ENCODE results near the gene NEBL.

NEBL gene

DNA sequence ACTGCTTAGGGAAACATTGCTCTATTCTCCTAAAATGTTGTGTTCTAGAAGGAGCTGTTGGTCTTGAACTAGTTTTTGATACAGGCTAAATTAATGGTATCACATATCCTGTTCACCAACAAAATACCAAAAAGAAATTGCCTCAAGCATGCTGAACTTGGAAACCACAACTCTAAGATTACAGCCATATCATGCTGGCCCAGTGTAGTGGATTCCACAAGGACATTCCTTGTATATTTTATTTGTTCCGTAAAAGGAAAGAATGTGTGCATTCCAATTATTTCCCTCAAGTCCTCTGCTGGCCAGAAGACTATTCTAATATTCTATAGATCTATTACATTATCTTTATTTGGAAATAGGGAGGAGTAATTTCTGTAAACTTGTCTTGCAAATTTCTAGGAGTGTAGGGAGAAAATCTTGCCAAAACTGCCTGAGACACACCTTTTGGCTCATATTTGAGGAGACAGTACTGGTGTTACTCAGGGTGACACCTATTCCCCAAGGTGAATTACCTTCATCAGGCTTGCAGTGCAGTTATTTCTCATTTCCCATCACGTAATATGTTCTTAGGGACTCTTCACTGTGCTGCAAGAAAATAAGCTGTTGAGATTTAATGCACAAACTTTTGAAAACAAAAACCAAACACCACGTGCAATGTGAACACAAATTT is 1.9 kb upstream of the NEBL start:
- no peak for DNase-seq

DNA sequence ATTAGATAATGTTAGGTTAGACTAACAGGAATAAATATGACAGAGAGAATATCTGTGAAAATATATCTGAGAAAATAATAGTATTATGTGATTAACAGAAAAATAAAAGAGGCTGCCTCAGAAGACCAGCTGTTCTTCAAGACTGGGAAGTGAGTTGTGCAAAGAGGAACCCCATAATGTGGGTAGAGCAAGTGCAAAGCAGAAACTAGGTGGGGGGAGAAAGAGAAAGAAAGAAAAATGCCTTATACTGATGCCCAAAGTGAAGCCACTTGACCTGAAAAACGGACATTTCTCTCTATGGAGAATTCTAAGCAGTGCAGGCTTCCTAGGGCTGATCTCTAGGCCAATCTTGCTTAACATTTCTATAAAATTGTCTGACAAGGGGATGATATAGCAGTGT is 3.8 kb downstream of the NEBL start:
- no peak for DNase-seq

DNA sequence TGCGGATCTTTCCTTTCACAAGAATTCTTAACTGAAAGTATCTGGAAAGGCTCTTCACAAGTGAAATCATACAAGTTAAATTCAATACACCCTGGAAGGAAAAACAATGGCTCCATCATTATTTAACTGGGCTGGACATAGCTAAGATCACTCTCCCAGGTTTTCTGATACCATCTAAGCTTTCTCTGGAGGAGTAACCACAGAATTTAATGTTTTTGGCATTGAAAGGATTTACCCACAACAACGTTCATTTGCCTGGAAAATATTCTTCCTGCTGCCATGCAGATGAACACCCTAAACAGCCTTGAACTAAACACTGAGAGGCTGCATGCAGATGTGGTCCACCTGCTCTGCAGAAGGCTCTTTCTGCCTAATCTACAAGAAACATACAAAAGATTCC is 4.3 kb downstream of the NEBL start:
- DNase-seq = no peak

DNA sequence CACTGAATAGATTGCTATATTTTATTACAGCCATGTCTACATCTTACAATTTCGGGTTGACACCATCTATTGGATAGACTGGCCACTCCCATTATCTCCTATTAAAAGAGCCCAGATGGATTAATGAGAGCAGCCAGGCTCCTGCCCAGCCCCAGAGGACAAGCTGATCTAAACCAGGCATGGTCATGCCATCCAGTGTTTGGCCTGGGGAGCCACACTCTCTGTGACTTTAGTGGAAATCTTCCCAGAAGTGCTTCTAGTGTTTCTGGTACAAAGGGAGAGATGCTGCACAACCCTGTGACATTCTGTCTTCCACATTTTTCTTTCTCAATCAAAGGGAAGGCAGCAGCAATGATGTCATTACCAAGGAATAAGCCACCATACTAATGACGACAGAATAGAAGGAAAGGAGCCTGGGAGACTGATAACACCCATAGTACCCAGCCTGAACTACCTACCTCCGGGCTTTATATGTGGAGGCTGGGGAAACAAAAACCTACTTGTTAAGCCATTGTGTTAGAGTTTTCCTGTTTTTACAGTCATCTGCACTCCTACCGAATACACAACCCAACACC is 5.0 kb downstream of the NEBL start:
- DNase-seq = no peak

DNA sequence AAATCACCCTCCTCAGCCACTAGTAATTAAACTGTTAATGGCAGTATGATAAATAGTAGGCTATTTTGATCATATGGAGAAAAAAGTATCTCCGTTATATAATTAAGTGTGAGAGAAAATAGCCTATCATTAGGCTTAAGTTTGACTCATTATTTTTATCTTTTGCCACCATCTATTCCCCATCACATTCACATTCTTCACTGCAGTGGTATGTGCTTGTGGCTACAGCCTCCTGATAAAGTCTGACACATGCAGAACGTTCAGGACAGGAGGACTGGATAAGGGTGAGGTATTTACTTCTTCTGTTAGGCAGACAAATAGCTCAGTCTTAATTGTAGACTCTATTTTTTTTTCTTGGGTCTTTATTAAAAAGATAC is 5.8 kb downstream of the NEBL start:
- no peak for DNase-seq

DNA sequence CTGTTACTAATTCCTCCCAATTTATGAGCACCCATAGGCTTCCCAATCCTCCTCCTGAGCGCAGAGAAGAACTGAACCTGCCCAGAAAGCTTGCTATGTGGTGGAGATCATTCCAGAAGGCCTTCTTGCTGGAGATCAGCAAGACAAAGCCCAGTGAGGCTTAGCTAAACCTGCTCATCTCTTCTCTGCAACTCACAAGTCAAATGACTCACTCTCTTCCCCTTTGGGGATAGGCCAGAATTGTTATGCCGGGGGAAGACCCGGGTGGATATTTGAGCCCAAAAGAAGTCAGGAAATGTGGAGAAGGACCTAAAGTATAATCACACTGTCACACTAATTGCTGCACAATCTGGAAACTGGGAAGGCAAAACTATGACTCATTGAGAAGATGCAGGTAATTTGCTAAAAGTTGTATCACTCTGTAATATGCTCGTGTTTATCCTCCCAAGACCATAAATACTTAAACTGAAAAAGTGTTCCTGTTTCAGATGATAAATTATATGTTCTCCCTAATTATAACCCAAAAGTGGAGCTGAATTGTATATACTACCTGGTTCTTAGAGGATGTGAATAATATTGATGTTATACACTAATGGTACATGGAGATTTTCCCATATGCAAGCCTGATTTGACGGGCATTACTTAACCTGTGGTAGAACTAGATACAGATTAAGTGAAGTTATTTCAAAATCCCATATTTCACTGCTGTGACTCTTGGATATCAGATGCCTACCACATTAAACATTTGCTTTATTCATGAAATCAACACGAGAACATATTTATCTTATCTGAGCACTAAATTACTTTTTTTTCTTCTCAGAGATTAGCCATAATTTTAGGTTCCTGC is 6.4 kb downstream of the NEBL start:
- DNase-seq = no peak

DNA sequence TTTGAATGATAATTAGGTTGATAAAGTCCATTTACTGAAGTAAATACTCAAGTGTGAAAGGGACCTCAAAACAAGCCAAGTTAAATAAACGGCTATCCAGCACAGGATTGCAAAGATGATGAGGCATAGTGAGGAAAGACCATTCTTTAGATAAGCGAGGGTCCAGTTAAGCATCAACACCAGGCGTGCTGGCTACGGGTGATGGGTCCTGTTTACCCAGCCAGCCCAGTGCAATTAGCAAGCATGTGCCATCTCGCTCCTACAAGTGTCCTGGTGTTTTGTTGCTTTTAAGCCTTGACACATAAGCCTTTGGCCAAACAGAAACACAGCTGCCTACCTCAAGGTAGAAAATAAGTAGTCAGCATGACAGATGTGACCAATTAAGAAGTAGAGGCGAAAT is 7.1 kb downstream of the NEBL start:
- no peak for DNase-seq

DNA sequence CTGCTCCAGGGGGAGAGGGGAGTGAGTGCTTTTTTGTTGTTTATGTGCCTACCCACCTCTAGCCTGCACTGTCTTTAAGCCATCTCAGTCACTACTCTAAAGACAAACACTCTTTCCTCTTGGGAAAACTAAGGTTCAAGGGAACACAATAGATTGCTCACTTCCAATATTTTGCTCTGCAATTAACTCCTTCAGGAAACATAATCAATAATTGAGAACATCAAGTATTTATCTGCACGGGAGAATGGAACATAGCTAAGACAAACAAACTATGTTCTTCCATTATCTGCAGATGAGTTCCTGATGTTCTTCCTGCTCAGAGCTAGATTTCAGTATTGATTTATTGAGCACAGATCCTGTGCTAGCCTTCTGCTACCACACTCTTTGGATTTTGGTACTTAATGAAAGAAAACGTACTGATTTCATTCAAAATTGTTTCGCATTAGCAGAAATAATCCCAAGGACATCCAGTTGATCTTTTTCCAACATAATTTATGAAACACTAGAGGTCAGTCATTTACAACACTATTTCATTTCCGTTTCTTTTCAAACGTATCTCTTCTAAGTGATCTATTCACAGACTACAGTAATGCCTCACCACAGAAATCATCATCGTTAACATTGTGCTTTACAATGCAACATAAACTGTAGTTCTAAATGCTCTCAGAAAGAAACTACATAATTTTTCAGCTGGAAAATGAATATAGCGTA is 8.3 kb downstream of the NEBL start:
- DNase-seq = no peak

DNA sequence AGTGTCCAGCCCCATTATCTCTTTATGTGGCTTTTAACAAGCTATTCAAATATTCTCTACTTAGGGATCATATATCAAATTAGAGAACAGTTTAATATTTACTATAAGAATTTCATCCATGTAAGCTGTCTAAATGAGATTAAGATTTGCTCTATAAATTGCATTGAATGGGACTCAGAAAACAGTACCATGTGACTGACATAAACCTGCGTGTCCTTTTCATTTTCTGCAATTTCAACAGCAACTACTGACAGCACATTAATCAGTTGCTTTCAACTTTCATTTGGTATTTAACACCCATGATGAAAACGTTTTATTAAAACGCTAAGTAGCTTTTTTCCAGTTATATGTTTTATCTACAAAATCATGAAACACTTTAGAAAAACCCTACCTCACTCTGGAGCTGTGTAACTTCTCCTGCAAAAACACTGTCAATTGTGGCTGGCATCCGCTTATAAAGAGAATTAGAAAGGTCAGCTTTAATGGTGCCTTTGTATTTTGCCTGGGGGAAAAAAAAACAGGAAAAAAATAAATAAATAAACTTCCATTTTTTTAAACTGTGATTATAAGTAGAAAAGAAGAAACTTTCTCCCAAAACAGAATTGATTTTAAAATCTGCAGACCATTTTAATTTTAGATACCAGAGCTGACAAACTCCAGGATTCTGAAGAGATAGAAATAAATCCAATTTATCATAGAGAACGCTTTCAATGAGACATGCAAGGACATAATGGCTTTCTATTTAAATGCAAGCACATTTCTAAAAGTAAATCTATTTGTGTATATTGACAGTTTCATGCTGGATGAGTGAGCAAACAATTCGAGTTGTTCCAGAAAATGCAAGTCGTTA is 9.2 kb downstream of the NEBL start:
- DNase-seq = no peak

DNA sequence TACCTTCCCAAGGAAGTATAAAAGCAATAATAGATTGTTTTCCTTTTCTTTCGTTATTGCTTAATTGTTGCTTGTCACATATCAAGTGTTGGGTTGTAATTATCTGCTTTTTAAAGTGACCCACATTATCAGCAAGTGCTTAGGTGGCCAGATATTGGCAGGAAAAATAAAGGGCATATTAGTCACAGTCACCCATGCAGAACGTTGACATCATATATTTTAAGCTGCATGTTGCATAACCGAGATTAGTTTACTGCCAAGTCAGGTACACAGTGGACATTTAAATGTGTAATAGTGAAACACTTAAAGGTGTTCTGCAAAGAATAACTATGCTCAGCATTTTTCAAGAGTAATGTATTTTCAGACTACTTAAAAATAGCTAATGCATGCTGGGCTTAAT is 11.4 kb downstream of the NEBL start:
- no peak for DNase-seq

DNA sequence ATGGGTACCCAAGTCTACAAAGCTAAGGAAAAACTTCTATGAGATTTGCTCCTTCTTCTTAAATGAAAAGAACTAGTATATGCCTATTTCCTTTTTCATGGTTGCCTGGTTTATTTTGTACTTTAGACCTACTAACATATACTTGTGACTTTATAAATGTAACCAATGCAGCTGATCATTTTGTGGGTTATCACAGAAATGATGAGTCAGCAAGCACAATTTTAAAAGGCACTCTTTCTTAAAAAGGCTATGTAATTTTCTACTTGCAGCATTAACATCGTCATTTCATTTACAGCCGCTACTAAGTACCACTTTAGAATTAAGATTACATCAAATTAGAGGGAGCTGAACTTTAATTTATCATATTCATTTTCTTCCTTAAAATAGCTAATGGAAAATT is 13.6 kb downstream of the NEBL start:
- no peak for DNase-seq

DNA sequence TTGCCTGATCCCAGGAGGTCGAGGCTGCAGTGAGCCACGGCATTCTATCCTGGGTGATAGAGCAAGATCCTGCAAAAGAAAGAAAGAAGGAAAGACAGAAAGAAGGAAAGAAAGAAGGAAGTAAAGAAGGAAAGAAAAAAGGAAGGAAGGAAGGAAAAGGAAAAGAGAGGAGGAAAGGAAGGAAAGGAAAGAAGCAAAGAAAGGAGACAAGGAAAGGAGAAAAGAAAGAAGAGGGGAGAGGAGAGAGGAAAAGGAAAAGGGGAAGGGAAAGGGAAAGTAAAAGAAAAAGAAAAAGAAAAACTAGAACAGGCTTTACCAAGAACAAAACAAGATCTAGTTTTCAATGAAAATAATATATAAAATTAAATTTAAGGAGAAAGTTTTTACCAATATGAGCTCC is 15.0 kb downstream of the NEBL start:
- no peak for DNase-seq

DNA sequence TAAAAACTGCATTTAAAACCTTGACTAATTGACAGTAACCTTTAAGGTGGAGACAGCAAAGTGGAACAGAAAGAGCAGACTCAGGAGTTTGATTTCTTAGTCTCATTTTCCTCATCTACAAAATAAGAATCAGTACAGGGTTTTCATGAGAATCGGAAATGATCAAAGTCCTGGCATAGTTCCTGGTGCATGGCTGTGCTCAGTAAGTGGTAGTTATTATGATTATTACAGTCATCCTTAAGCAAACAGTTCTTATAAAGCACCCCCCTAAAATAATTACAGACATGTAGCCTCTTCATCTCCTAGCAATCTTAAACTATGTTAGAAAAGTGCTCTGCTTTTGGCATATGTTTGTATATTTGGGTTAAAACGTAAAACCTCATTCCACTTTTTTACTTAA is 18.0 kb downstream of the NEBL start:
- DNase-seq = no peak

DNA sequence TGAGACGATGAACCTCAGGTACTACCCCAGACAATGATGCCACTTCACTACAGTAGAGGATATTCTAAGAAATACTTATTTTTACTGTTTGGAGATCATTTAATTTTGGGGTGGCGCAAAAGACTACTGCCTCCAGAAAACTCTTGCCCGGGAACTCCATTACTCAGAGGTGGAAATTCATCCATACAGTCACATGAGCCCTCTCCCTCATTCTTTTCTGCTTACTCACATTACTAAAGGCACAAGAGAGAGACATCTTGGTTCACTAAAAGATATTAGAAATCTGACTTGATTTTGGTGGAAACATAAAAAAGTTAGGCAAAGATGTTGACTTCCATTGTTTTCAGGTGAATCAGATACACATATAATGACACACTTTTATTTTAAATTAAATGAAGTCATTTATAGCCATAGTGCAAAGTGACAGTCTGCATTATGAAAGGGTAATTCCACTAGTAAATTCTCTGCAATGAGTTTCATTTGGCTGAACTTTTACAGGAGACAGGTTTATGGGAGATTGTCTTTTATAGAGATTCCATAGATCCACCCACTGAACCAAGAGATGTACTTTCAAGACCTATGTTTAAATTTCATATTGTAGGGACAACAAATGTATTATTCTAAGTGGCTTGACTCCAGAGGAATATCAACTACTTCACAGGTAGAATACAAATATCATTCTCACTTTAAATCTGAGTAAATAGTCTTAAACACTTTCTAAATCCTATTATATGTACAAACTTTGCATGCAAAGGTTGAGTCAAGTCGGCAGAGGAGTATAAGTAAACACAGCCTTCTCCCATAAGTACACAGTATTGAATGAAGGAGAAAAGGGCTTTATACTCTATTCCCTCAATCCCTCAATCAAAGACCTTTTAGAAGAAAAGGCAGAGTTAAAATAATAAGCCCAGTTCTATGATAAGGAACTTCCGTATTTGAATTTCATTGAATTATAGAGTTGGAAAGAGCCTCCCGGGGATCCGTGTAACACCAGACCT is 18.8 kb downstream of the NEBL start:
- no peak for DNase-seq

DNA sequence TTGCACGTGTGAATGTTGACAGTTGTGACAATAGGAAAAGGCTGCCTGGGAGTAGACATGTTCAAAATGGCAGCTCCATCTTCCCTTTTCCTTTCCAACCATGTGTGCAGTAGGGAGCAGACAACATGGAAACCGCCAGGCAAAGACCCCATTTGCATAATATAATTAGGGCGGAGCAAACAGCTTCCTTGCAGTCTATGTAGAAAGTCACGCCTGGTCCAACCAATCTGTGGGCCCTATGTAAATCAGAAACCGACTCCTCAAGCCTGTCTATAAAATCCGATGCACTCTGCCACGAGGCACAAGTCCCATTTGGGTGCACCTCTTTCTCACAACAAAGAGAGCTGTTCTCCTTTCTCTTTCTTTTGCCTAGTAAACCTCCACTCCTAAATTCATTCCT is 19.6 kb downstream of the NEBL start:
- no peak for DNase-seq

DNA sequence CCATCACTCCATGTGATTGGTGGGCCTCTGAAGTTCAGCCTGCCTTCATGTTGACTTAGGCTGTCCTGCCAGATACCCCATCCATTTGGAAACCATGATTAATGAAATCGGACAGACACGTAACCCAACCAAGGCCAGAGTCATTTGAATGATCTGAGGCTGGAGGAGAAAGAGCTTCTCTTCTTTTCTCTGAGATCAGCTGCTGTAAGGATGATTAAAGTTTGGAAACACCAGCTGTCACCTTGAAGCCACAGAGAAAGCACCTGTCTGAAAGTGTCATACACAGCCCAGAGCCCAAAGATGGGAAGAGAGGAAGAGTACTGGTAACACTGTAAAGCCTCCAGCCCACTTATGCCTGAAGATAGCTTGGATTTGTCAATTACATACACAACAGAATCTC is 22.9 kb downstream of the NEBL start:
- DNase-seq = no peak

DNA sequence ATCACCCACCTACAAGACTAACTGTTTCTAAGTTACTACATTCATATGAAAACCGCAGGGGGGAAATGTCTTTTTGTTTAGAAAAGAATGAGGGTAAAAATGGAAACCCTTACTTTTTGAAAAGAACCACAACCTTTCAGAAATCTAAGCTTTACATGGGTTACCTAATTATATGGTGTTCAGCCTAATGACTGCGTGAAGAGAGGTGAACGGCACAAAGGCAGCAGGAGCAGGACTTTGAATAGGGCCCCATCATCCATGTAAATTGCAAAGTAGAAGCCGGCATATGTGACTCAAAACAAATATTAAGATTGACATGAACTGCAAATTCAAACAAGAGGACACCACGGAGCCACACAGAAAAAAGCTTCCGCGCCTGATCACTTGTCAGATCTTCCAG is 25.1 kb downstream of the NEBL start:
- DNase-seq = no peak

DNA sequence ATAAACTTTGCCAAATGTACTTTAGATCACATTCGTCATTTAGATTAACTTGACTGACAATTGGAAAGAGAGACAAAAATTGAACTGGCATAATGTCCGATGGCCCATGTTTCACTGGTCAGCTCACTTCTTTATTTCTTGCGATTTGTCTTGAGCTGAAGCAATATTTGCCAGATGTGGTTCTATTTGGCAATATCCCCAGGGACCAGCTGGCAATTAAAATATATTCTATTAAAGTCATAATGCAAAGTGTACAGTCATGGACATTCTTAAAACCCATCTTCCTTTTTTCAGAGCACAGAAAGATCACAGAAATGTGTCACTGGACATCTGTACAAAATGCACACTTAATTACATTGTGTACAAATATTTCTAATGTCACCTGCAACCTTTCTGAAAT is 26.3 kb downstream of the NEBL start:
- DNase-seq = no peak

DNA sequence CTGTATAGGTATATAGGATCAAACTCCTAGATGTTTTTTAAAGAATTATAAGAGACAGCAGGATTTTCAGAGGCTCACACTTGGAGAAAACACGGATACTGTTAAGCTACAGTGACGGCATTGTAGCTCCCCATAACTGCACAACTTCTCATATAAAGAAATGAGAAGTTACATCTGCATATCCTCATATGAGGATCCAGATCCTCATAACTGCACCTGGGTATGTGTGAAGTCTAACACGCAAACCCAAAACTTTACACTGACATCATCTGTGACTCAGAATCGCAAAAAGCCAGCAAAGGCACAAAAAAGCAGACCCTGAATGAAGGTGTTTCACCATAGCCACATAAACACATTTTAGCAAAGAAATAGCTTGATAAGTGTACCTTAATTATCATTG is 34.1 kb downstream of the NEBL start:
- DNase-seq = no peak

DNA sequence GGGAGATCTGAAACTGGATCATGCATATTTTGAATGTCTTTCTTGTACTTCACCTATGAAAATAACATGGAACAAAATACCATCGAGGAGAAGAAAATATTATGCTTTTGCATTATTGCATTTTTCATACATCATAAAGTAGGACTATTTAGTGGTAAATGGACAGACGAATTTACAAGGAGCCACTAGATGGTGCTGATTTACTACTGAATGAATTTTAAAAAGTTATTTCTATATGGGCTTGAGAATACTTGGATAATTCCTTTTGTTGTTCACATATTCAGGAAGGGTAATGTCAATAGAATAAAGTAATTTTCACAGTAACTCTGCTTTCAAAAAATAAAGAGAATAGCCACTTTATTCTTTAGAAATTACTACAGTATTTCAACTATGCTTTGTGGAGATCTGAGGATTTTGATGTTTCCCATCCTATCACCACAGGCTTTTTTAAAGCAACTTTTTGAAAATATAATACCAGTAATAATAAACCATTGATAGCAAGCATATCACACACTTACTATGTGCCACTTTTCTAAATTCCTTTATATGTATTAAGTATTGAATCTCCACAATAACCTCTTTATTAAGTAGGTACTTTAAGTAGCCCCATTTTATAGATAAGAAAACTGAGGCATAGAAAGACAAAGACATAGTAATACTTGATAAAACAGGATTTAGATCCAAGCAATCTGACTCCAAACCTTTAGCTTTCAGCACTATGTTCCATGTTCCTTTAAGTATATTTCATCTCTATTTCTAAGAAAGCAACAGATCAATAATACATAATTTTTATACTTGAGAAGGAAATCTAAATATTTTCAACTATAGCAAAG is 38.6 kb downstream of the NEBL start:
- DNase-seq = no peak

DNA sequence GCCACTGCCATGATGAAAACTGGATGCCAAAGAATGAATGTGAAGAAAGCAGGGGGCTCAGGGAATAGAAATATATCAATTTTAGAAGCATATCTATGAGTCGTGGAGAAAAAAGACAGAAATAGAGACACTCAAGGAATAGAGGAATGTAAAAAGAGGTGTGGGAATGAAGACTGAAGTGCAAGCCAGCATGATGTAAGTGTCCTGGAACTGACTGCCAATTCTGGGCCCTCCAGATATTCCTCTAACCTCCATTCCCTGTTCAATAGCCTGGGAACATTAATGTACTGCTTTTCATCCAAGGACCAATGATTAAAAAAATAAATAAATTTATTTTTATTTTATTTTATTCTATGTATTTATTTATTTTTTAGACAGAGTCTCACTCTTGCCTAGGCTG is 40.6 kb downstream of the NEBL start:
- DNase-seq = no peak
